Inflammatory macrophage (primary cell): Measurements from ENCODE around the gene ATP6V0E1.

ENCODE experiments used
- DNase-seq, 2 donors: peaks; one replicate each; pipeline ENCODE4 v3.0.0-alpha.2; 2020 to 2022

The ATP6V0E1 gene

GRCh38 chr5:173078878-173079277, 95.3 kb downstream of the ATP6V0E1 start:
- no peak for DNase-seq
